LNCaP clone FGC (cell line): ENCODE data around the gene VPS13A.
"Not testable (repeated sequence)": the region's sequence is repeated elsewhere in the genome, so short reads cannot be mapped to it uniquely, and the experiment has no call there.

Experiments used
- DNase-seq: peaks from one replicate; pipeline ENCODE4 v3.0.0-alpha.2; 2011; ENCODE audit warnings: low read depth
- H3K4me3 ChIP-seq: 2 replicates; pipeline ENCODE4 v1.5.1; 2011; ENCODE audit warnings: mild to moderate bottlenecking, low read depth, low read length, control low read depth
- CTCF ChIP-seq: IDR thresholded peaks from 2 replicates; pipeline ENCODE4 v1.5.1; 2012; ENCODE audit warnings: mild to moderate bottlenecking; ENCODE audit not compliant: control insufficient read depth, insufficient read depth; ENCODE audit errors: extremely low read depth

VPS13A gene

GRCh38 chr9:77257275-77257674 lies 79.9 kb downstream of the VPS13A start:
- no peak for DNase-seq
- TF ChIP-seq CTCF, result no peak
- no peak overlapping the region for H3K4me3 ChIP-seq

GRCh38 chr9:77261605-77262004 lies 84.3 kb downstream of the VPS13A start:
- H3K4me3 ChIP-seq, result no peak overlapping the region
- TF ChIP-seq CTCF, result no peak
- DNase-seq, result no peak

- H3K4me3 ChIP-seq, DNase-seq: not testable (repeated sequence)
Measured at GRCh38 chr9:77267762-77268161, 90.4 kb downstream of the VPS13A start.

- H3K4me3 ChIP-seq, result no peak overlapping the region
- no peak for DNase-seq
- no peak for TF ChIP-seq CTCF
Measured at GRCh38 chr9:77271023-77271690, 93.8 kb downstream of the VPS13A start.

- H3K4me3 ChIP-seq, result no peak overlapping the region
- no peak for DNase-seq
- TF ChIP-seq CTCF, result no peak
Measured at GRCh38 chr9:77276799-77277198, 99.5 kb downstream of the VPS13A start.

- H3K4me3 ChIP-seq, result no peak overlapping the region
- TF ChIP-seq CTCF, result no peak
- peak; percentile 81 for DNase-seq
Measured at GRCh38 chr9:77277719-77278118, 100.4 kb downstream of the VPS13A start.

- DNase-seq, result no peak
- no peak for TF ChIP-seq CTCF
- H3K4me3 ChIP-seq, result no peak overlapping the region
Measured at GRCh38 chr9:77283991-77284390, 106.7 kb downstream of the VPS13A start.

GRCh38 chr9:77284616-77285015 lies 107.3 kb downstream of the VPS13A start:
- H3K4me3 ChIP-seq, result no peak overlapping the region
- no peak for DNase-seq
- TF ChIP-seq CTCF, result no peak
